Measurements from ENCODE around the gene RCHY1.
"Not testable (repeated sequence)": the region's sequence is repeated elsewhere in the genome, so short reads cannot be mapped to it uniquely, and the experiment has no call there.

GRCh38 chr4:75531536-75532143 lies 17.4 kb upstream of the RCHY1 start:
- not testable (repeated sequence) for TF ChIP-seq MYC, CTCF, MAX (IDR thresholded peaks at IDR 0.05; ENCODE audit: low read depth, low read length)

All from NB4 (cell line).